Hematopoietic multipotent progenitor cell treated with erythropoietin and hydrocortisone succinate and interleukin-3 and kit ligand, for 17 days (in vitro differentiated cells): ENCODE results near the gene STK11.
"Not testable (repeated sequence)": the region's sequence is repeated elsewhere in the genome, so short reads cannot be mapped to it uniquely, and the experiment has no call there.

ENCODE experiments used
- DNase-seq: peaks from one replicate; pipeline ENCODE4 v3.0.0-alpha.2; 2015; ENCODE audit warnings: low spot score

Gene STK11

GRCh38 chr19:1238369-1239303 is 33.1 kb downstream of the STK11 start:
- DNase-seq, result no peak

GRCh38 chr19:1239420-1239795 is 33.8 kb downstream of the STK11 start:
- no peak for DNase-seq

GRCh38 chr19:1239796-1240737 is 34.5 kb downstream of the STK11 start:
- DNase-seq, result peak; percentile 80

GRCh38 chr19:1240925-1241324 is 35.3 kb downstream of the STK11 start:
- no peak for DNase-seq

- peak; percentile 93 for DNase-seq
Observed at GRCh38 chr19:1241417-1242095, 36.0 kb downstream of the STK11 start, which contains the start of gene ATP5F1D. TSS of gene ATP5F1D (plus strand) at chr19:1241751. CDS start at chr19:1241851, 100 bp downstream.

GRCh38 chr19:1243768-1244692 is 38.5 kb downstream of the STK11 start:
- DNase-seq, result peak; percentile 90

GRCh38 chr19:1244693-1245451 is 39.3 kb downstream of the STK11 start:
- peak; percentile 93 for DNase-seq

- DNase-seq, result no peak
Observed at GRCh38 chr19:1245494-1246264, 40.1 kb downstream of the STK11 start.

- not testable (repeated sequence) for DNase-seq
Observed at GRCh38 chr19:1246265-1247087, 40.9 kb downstream of the STK11 start.

GRCh38 chr19:1247748-1248138 is 42.2 kb downstream of the STK11 start:
- DNase-seq, result no peak

- peak; percentile 75 for DNase-seq
Observed at GRCh38 chr19:1248139-1248785, 42.7 kb downstream of the STK11 start, which contains the start of gene MIDN. TSS of gene MIDN (plus strand) at chr19:1248583. CDS start at chr19:1250297, 1,714 bp downstream.

GRCh38 chr19:1248786-1249297 is 43.3 kb downstream of the STK11 start:
- DNase-seq, result peak; percentile 90

- peak; percentile 93 for DNase-seq
Observed at GRCh38 chr19:1249298-1249989, 43.9 kb downstream of the STK11 start.

GRCh38 chr19:1249990-1250436 is 44.4 kb downstream of the STK11 start:
- DNase-seq, result no peak

GRCh38 chr19:1250437-1251260 is 45.1 kb downstream of the STK11 start:
- peak; percentile 51 for DNase-seq
